ENCODE data around the gene TCEA2. TPM values are rescaled to one million over a fixed set of nuclear protein-coding genes. Genes with fewer than 3 reads are reported as not detected.

Gene TCEA2
- total and polyA plus RNA-seq, 2 of the 13 experiments (the other 11 are each of a cell fraction or from before 2014, with no cell fraction given): 28.1 to 33.7 TPM

DNA sequence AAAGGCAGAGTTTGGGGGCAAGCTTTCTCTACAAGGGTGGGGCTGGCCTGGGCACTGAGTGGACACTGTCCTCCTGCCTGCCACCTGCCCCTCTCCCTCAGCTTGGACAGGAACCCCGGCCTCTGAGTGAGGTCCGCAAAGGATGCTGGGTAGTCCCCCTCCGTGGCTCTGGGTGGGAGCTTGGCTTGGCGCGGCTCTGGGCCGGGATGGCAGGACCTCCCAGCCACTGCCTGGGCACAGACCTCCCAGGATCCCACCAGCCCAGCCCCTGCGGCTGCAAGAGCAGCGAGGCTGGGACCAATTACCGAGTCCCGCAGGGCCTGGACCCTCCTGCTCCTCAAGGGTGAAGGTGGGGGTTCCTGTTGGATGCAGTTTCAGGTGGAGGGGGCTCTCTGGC lies 10.7 kb upstream of the TCEA2 start:
- WGBS (ENCODE audit: low lambda C conversion rate): 65% methylated on average over 7 of the region's 10 CpGs
- no TSS peak for BruUV-seq (replicated peaks)
- Histone ChIP-seq H3K27me3 (ENCODE audit: control insufficient read depth in 1 of 2, insufficient read depth in 2 of 2, low read length in 2 of 2) (no peaks in the 10 kb centered on the region; a peak in 1 of 5 replicates), H3K4me3 (replicated peaks in 1 of 3; ENCODE audit: insufficient read depth in 1 of 3, low read depth in 2 of 3, low read length in 3 of 3) (0 out of 6 replicates have a peak overlapping the region, but pooled peaks of 1 of the 3 experiments have one; percentile 69), H3K27ac (ENCODE audit: extremely low read length, insufficient read depth, low read length) (peak overlapping the region; percentile 77), H3K4me2 (ENCODE audit: low read depth, low read length) (peak overlapping the region; percentile 98), H3K9me3 (ENCODE audit: low read length) (no peaks in the 10 kb centered on the region), H3K79me2 (ENCODE audit: insufficient read depth, low read length) (peaks cover 4% of the 10 kb centered on the region), H3K36me3 (replicated peaks in 1 of 2; ENCODE audit: control insufficient read depth in 1 of 2, insufficient read depth in 2 of 2, low read length in 2 of 2) (no peaks in the 10 kb centered on the region), H4K20me1 (ENCODE audit: insufficient read depth, low read length) (no peaks in the 10 kb centered on the region), H2AFZ (ENCODE audit: low read length) (no peak overlapping the region), H3K9ac (ENCODE audit: insufficient read depth, low read depth, low read length) (peak overlapping the region; percentile 66; the same call in 1 of the 2 replicates), H3K4me1 (ENCODE audit: insufficient read depth, low read length) (peaks cover 74% of the 10 kb centered on the region)
- ChIA-PET CTCF (ENCODE audit: low intra/inter-chr PET ratio, low total read pairs) (no interaction called here), POLR2A (interaction anchor here (0.6 to 9.4 kb wide), 9 partner anchors 10 to 394 kb away, joined by 3 to 252 read pairs (median 6); partner anchors contain the start of genes C20orf204, PRPF6, RTEL1 and SAMD10)
- in situ Hi-C loops (cut with HindIII; ENCODE audit: extremely low pct_ligation_motif_present, low pct_unique_long_range_greater_than_20kb) (no loop called here), intact Hi-C loops (cut with micrococcal nuclease; ENCODE audit: unreplicated experiment) (no loop called here)
- DNase-seq (ENCODE audit: low spot score) (no peak), FAIRE-seq (no peak), ATAC-seq (no peak)
- TF ChIP-seq ZNF674 (CRISPR knock-in tag; IDR thresholded peaks at IDR 0.05; ENCODE audit: low read depth) (no peak), MTA1 (CRISPR knock-in tag; IDR thresholded peaks at IDR 0.05; ENCODE audit: borderline replicate concordance) (no peak), PHF5A (CRISPR knock-in tag; IDR thresholded peaks at IDR 0.05; ENCODE audit: low read depth, unreplicated experiment) (no peak), SP140L (CRISPR knock-in tag; IDR thresholded peaks at IDR 0.05; ENCODE audit: borderline replicate concordance) (no peak), SRY (CRISPR knock-in tag; IDR thresholded peaks at IDR 0.05) (no peak), ZNF577 (CRISPR knock-in tag; IDR thresholded peaks at IDR 0.05; ENCODE audit: borderline replicate concordance, low read depth) (no peak), ZNF777 (CRISPR knock-in tag; IDR thresholded peaks at IDR 0.05) (0 out of 2 replicates have a peak, but pooled peaks have one; percentile 29), ZNF143 (CRISPR knock-in tag; IDR thresholded peaks at IDR 0.05) (peak; percentile 65; the same call in 1 of the 2 replicates), SSRP1 (CRISPR knock-in tag; IDR thresholded peaks at IDR 0.05) (no peak), RFX3 (CRISPR knock-in tag; IDR thresholded peaks at IDR 0.05) (no peak), CHD4 (IDR thresholded peaks at IDR 0.05; ENCODE audit: borderline replicate concordance, low read length) (no peak), JDP2 (CRISPR knock-in tag; IDR thresholded peaks at IDR 0.05; ENCODE audit: borderline replicate concordance) (no peak), KLF13 (CRISPR knock-in tag; IDR thresholded peaks at IDR 0.05) (no peak), ZNF20 (CRISPR knock-in tag; IDR thresholded peaks at IDR 0.05) (no peak), ETV6 (CRISPR knock-in tag; conservative IDR thresholded peaks at IDR 0.05) (no peak), HOXD1 (CRISPR knock-in tag; IDR thresholded peaks at IDR 0.05) (0 out of 2 replicates have a peak, but pooled peaks have one; percentile 6), ZNF274 (CRISPR knock-in tag; IDR thresholded peaks at IDR 0.05) (no peak; the same call in 1 of the 2 replicates), ZNF296 (CRISPR knock-in tag; conservative IDR thresholded peaks at IDR 0.05) (peak; percentile 64; the same call in 1 of the 2 replicates), PAX8 (CRISPR knock-in tag; IDR thresholded peaks at IDR 0.05; ENCODE audit: borderline replicate concordance) (no peak), PHF21A (CRISPR knock-in tag; IDR thresholded peaks at IDR 0.05) (peak; percentile 2; the same call in 1 of the 2 replicates), SETDB1 (CRISPR knock-in tag; IDR thresholded peaks at IDR 0.05; ENCODE audit: borderline replicate concordance) (no peak), ZNF282 (IDR thresholded peaks at IDR 0.05; ENCODE audit: partially characterized antibody) (no peak)
- TF ChIP-seq, protein P1, sequence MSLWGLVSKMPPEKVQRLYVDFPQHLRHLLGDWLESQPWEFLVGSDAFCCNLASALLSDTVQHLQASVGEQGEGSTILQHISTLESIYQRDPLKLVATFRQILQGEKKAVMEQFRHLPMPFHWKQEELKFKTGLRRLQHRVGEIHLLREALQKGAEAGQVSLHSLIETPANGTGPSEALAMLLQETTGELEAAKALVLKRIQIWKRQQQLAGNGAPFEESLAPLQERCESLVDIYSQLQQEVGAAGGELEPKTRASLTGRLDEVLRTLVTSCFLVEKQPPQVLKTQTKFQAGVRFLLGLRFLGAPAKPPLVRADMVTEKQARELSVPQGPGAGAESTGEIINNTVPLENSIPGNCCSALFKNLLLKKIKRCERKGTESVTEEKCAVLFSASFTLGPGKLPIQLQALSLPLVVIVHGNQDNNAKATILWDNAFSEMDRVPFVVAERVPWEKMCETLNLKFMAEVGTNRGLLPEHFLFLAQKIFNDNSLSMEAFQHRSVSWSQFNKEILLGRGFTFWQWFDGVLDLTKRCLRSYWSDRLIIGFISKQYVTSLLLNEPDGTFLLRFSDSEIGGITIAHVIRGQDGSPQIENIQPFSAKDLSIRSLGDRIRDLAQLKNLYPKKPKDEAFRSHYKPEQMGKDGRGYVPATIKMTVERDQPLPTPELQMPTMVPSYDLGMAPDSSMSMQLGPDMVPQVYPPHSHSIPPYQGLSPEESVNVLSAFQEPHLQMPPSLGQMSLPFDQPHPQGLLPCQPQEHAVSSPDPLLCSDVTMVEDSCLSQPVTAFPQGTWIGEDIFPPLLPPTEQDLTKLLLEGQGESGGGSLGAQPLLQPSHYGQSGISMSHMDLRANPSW (CRISPR knock-in tag; IDR thresholded peaks at IDR 0.05; ENCODE audit: borderline replicate concordance): no peak
- TF ChIP-seq, protein P2, sequence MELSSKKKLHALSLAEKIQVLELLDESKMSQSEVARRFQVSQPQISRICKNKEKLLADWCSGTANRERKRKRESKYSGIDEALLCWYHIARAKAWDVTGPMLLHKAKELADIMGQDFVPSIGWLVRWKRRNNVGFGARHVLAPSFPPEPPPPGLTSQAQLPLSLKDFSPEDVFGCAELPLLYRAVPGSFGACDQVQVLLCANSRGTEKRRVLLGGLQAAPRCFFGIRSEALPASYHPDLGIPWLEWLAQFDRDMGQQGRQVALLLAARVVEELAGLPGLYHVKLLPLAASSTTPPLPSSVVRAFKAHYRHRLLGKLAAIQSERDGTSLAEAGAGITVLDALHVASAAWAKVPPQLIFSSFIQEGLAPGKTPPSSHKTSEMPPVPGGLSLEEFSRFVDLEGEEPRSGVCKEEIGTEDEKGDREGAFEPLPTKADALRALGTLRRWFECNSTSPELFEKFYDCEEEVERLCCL (CRISPR knock-in tag; IDR thresholded peaks at IDR 0.05; ENCODE audit: borderline replicate concordance): no peak
